ENCODE measurements around the gene TMEM239.
"Not testable (repeated sequence)": the region's sequence is repeated elsewhere in the genome, so short reads cannot be mapped to it uniquely, and the experiment has no call there.

Gene TMEM239

DNA sequence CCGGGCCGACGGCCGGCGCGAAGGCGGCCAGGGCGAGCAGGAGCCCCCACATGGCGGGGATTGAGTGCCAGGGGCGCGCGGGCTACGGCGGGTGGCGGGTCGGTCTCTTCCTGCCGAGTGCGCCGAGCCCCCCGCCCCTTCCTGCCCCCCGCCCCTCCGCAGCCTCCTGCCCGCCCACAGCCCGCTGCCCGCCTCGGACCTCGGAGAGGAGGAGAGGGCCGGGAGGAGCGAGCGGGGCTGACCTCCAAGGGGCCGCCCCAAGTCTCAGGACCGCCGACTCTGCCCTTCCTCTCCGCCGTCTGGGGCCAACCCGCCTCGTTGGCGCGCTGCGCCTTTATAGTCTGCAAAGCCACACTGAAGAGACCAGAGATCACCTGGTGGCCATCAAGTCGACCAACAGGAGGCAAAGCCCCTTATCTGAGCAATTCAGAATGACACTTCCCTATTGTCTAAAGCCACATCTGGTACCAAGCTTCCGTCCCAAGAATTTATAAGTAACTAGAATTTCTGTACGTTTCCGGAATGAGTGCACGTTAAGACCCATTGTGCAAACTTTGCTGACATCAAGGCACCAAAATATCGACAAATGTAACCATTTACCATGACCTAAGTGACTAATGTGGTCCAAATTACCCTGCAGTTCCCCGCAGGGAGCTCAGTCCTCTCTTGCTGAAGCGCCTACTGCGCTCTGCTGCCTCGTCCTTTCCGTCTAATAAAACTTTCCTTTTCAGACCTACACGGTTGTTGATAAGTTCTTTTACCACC, 15.5 kb upstream of the TMEM239 start, which contains the start of gene CPXM1:
TSS of gene CPXM1 (minus strand) at position 107 of the 765 bp plus-strand sequence. CDS start at position 52, 55 bp downstream.
- Histone ChIP-seq H3K9ac (ENCODE audit: low read depth, low read length) (peak within 1 kb of the TSS; percentile 82), H3K4me3 (ENCODE audit: low read length) (peak within 1 kb of the TSS; percentile 88), H3K9me3 (ENCODE audit: insufficient read depth, low read depth, low read length) (no peaks in the 10 kb centered on the region), H3K27ac (ENCODE audit: low read depth, low read length) (peak within 1 kb of the TSS; percentile 2; the same call in 1 of the 2 replicates), H3K36me3 (ENCODE audit: insufficient read depth, low read length) (peaks cover 29% of the 10 kb centered on the region), H3K27me3 (ENCODE audit: insufficient read depth, low read length) (peaks cover 54% of the 10 kb centered on the region), H3K4me1 (ENCODE audit: insufficient read depth, low read length) (peaks cover 13% of the 10 kb centered on the region)
- under 1% methylated on average over 47 of the region's 52 CpGs for WGBS

DNA sequence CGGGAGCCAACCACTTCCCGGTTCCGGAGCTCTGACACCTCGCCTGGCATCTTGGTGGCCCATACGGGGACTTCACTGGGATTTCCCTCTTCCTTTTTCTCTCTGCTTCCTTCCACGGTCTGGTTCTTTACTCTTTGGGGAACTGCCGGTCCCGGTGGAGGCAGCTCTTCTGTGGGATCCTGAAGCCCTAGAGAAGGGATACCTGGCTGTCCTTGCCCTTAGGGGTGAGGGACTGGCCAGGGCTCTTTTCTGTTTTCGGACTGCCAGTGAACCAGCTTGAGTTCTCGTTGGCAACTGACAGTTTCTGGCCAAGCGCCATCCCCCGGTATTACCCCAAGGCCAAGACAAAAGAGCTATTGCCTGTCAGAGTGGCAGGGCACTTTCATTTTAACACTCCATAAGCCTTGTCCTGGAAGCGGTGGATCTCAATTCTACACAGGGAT, 14.9 kb upstream of the TMEM239 start:
- Histone ChIP-seq H3K9me3 (ENCODE audit: insufficient read depth, low read depth, low read length) (no peaks in the 10 kb centered on the region), H3K9ac (ENCODE audit: low read depth, low read length) (no peak overlapping the region), H3K27me3 (ENCODE audit: insufficient read depth, low read length) (peaks cover 60% of the 10 kb centered on the region), H3K36me3 (ENCODE audit: insufficient read depth, low read length) (peaks cover 23% of the 10 kb centered on the region), H3K27ac (ENCODE audit: low read depth, low read length) (no peak overlapping the region), H3K4me3 (ENCODE audit: low read length) (peak overlapping the region; percentile 88), H3K4me1 (ENCODE audit: insufficient read depth, low read length) (peaks cover 19% of the 10 kb centered on the region)
- WGBS: 10% methylated on average over 13 of the region's 13 CpGs

DNA sequence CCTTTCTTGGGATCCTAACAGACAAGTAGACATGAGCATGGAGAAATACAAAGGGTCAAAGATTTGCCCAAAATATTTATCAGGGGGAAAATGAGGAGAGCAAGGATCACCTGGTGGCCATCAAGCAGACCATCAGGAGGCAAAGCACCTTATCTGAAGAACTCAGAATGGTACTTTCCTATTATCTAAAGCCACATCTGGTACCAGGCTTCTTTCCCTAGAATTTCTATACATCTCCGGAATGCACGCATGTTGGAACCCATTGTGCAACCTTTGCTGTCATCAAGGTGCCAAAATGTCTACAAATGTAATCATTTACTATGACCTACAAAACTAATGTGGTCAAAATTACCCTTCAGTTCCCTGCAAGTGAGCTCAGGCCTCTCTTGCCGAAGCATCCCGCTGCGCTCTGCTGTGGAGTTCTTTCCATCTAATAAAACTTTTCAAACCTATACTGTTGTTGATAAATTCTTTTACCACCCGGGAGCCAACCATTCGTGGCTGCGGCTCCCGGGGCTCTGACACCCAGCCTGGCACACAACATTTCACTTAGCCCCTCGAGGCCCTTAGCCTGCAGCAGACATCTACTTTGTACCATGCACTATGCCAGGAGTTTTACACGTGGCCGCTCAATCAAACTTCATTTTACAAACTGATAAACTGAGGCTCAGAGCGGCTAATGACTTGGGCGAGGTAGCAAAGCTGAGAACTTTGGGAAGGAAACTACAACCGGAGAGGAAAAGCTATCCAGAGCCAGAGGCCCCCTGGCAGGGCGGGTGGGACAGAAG, 11.9 kb upstream of the TMEM239 start:
- Histone ChIP-seq H3K4me1 (ENCODE audit: insufficient read depth, low read length) (peaks cover 17% of the 10 kb centered on the region), H3K36me3 (ENCODE audit: insufficient read depth, low read length) (no peaks in the 10 kb centered on the region), H3K9me3 (ENCODE audit: insufficient read depth, low read depth, low read length) (no peaks in the 10 kb centered on the region), H3K4me3 (ENCODE audit: low read length) (no peak overlapping the region), H3K27ac (ENCODE audit: low read depth, low read length) (no peak overlapping the region), H3K9ac (ENCODE audit: low read depth, low read length) (no peak overlapping the region), H3K27me3 (ENCODE audit: insufficient read depth, low read length) (peaks cover 77% of the 10 kb centered on the region)
- 65% methylated on average over 16 of the region's 16 CpGs for WGBS

DNA sequence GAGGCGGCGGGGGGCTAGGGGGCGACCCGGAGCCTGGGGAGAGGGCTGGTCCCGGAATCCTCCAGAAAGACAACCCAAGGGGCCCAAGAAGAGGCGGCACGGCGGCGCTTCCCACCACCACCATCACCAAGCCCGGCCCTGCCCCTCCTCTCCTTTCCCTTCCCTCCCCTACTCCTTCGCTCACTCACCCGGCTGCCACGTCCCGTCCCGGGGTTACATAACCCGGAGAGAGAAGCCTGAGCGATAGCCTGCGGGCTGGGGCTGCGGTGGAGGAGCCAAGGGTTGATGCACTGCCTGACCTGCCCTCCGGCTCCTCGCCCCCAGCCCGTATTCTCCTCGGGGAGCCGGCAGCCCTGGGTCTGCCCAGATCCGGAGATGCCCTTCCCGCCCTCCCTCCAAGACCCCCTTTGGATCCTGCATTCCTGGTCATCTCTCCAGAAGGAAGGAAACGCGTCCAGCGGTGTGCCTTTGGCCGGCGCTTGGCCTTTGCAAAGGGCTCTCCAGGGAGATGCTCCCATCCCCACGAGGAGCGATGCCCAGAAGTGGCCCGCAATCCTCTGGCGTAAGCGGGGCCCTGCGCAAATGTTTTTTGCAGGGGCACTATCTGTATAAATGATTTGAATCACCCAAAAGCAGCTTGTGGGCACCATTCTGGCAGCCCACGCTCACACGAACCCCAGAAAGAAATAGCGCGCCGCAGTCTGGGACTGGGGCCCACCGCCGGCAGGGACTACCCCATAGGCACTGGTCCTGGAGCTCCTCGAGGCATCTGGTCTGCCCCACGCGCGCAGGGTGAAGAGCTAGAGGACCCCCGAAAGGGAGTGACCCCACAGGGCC, 11.1 kb upstream of the TMEM239 start:
- H3K4me1 ChIP-seq (ENCODE audit: insufficient read depth, low read length): peaks cover 12% of the 10 kb centered on the region
- no peak overlapping the region for H3K9ac ChIP-seq (ENCODE audit: low read depth, low read length)
- peaks cover 76% of the 10 kb centered on the region for H3K27me3 ChIP-seq (ENCODE audit: insufficient read depth, low read length)
- H3K4me3 ChIP-seq (ENCODE audit: low read length): peak overlapping the region; percentile 31
- 23% methylated on average over 49 of the region's 49 CpGs for WGBS
- no peaks in the 10 kb centered on the region for H3K9me3 ChIP-seq (ENCODE audit: insufficient read depth, low read depth, low read length)
- H3K27ac ChIP-seq (ENCODE audit: low read depth, low read length): no peak overlapping the region
- H3K36me3 ChIP-seq (ENCODE audit: insufficient read depth, low read length): no peaks in the 10 kb centered on the region

DNA sequence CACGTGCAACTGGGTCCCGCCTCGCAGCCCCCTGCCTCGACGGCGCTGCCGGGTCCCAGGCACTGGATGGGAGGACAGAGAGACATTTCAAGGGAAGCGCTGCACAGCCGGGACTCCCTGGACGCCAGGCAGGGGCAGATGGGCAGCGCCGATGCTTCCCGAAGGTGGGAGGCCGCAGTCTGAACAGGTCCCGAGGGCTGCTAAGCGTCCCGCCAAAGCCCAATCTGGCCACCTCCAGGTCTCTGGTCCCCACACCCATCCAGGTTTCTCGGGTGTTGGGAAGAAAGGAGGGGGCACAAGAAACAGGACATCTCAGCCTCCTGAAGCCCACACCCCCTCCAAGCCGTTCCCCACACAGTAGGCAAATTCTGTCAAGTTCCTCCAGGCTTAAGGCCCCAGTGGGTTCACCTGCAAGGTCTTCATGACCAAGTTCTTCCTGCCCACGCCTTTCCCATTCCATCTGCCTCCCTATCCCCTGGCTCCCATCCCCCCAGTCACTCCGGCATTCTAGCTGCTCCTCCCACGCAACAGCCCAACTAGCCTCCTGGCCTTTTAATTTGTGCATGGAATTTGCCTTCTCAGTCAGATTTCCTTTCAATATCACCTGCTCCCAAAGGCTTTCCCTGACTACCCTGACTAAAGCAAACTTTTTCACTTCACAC, 10.3 kb upstream of the TMEM239 start:
- no peak overlapping the region for H3K27ac ChIP-seq (ENCODE audit: low read depth, low read length)
- WGBS: 54% methylated on average over 22 of the region's 22 CpGs
- no peaks in the 10 kb centered on the region for H3K36me3 ChIP-seq (ENCODE audit: insufficient read depth, low read length)
- H3K9ac ChIP-seq (ENCODE audit: low read depth, low read length): no peak overlapping the region
- peaks cover 12% of the 10 kb centered on the region for H3K4me1 ChIP-seq (ENCODE audit: insufficient read depth, low read length)
- peak overlapping the region; percentile 31; the same call in 1 of the 2 replicates for H3K4me3 ChIP-seq (ENCODE audit: low read length)
- H3K9me3 ChIP-seq (ENCODE audit: insufficient read depth, low read depth, low read length): no peaks in the 10 kb centered on the region
- H3K27me3 ChIP-seq (ENCODE audit: insufficient read depth, low read length): peaks cover 72% of the 10 kb centered on the region

DNA sequence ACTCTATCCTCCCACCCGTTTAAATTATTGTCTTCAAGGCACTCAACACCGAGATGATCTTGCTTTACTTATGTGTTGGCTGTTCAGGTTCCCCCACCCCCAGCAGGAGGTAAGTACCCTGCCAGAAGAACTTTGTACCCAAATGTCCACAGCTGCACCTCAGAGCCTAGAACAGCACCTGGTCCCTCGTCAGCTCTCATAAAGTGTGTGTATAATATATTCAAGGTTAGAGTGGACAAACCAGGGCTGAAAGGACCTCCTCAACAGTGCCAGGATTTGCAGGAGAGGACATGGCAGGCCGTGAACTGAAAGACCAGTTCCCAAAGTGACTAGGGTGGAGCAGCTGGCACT, 9.8 kb upstream of the TMEM239 start:
- Histone ChIP-seq H3K36me3 (ENCODE audit: insufficient read depth, low read length) (no peaks in the 10 kb centered on the region), H3K27ac (ENCODE audit: low read depth, low read length) (no peak overlapping the region), H3K4me3 (ENCODE audit: low read length) (no peak overlapping the region), H3K9me3 (ENCODE audit: insufficient read depth, low read depth, low read length) (no peaks in the 10 kb centered on the region), H3K4me1 (ENCODE audit: insufficient read depth, low read length) (peaks cover 10% of the 10 kb centered on the region), H3K9ac (ENCODE audit: low read depth, low read length) (no peak overlapping the region), H3K27me3 (ENCODE audit: insufficient read depth, low read length) (peaks cover 67% of the 10 kb centered on the region)
- WGBS: 66% methylated on average over 4 of the region's 4 CpGs

DNA sequence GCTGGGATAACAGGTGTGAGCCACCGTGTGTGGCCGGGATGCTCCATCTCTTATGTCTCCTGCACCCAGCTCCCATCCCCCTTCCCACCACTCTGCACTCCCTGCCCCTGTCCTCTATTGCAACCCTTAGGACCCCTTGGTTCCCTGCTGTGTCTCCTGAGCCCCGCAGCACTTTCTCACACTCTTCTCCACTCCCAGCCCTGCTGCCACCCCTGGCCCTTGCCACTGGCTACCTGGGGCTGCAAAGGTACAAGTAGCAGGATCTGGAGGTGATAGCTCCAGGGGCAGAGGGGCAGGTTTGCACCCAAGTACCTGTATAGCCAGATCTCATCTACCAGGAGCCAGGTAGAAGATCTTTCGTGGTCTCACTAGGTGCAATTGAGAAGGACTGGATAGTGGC, 9.1 kb upstream of the TMEM239 start:
- Histone ChIP-seq H3K27ac (ENCODE audit: low read depth, low read length) (no peak overlapping the region), H3K9ac (ENCODE audit: low read depth, low read length) (no peak overlapping the region), H3K36me3 (ENCODE audit: insufficient read depth, low read length) (no peaks in the 10 kb centered on the region), H3K4me3 (ENCODE audit: low read length) (no peak overlapping the region), H3K9me3 (ENCODE audit: insufficient read depth, low read depth, low read length) (no peaks in the 10 kb centered on the region), H3K4me1 (ENCODE audit: insufficient read depth, low read length) (peaks cover 8% of the 10 kb centered on the region), H3K27me3 (ENCODE audit: insufficient read depth, low read length) (peaks cover 60% of the 10 kb centered on the region)
- 90% methylated on average over 4 of the region's 4 CpGs for WGBS

DNA sequence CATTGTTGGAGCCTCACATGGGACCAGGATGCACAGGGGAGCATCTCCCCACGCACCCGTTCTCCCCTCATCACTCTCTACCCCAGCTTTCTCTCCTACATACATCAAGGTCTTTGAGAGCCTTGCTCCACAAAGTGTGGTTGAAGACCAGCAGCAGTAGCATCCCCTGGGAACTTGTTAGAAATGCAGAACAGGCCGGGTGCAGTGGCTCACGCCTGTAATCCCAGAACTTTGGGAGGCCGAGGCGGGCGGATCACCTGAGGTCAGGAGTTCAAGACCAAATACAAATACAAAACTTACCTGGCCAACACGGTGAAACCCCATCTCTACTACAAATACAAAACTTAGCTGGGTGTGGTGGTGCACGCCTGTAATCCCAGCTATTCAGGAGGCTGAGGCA, 8.2 kb upstream of the TMEM239 start:
- H3K27me3 ChIP-seq (ENCODE audit: insufficient read depth, low read length): peaks cover 51% of the 10 kb centered on the region
- not testable (repeated sequence) for H3K36me3 ChIP-seq (ENCODE audit: insufficient read depth, low read length); H3K27ac ChIP-seq (ENCODE audit: low read depth, low read length); H3K4me3 ChIP-seq (ENCODE audit: low read length); H3K9me3 ChIP-seq (ENCODE audit: insufficient read depth, low read depth, low read length); H3K9ac ChIP-seq (ENCODE audit: low read depth, low read length); H3K4me1 ChIP-seq (ENCODE audit: insufficient read depth, low read length)
- WGBS: 90% methylated on average over 8 of the region's 9 CpGs

DNA sequence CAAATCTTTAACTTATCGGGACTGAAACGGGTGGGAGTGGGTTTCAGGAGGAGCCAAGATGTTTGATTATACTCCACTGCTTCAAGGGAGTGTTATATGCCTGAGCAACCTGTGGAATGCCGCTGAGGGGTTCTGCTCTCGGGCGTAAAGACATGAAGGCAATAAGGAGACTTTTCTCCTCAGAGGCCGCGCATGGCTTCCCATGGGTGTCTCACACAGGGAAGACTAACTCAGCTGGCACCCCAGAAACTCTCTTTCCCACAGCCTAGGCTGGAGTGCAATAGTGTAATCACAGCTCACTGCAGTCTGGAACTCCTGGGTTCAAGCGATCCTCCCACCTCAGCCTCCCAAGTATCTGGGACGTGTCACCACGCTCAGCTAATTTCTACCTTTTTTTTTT, 6.5 kb upstream of the TMEM239 start:
- no peak overlapping the region for H3K27ac ChIP-seq (ENCODE audit: low read depth, low read length)
- H3K9ac ChIP-seq (ENCODE audit: low read depth, low read length): no peak overlapping the region
- no peaks in the 10 kb centered on the region for H3K9me3 ChIP-seq (ENCODE audit: insufficient read depth, low read depth, low read length)
- H3K36me3 ChIP-seq (ENCODE audit: insufficient read depth, low read length): no peaks in the 10 kb centered on the region
- no peak overlapping the region for H3K4me3 ChIP-seq (ENCODE audit: low read length)
- H3K4me1 ChIP-seq (ENCODE audit: insufficient read depth, low read length): peaks cover 8% of the 10 kb centered on the region
- H3K27me3 ChIP-seq (ENCODE audit: insufficient read depth, low read length): peaks cover 33% of the 10 kb centered on the region
- 95% methylated on average over 10 of the region's 10 CpGs for WGBS

DNA sequence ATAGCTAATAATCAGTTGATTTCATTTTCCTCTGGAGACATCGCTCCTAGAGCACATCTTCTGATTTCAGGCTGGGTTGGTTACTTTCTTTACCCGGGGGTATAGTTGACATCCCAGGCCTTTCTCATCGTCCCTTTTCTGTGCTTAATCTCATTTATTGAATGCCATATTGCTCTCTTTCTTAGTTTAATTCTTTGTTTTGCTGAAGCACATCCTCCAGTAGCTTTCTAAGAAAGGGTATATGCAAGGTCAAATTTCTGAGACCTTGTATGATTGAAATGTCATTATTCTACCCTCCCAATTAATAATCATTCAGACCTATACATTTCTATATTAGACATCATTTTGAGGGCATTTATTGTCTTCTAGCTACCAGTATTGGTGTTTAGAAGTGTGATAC, 4.0 kb upstream of the TMEM239 start:
- no peaks in the 10 kb centered on the region for H3K36me3 ChIP-seq (ENCODE audit: insufficient read depth, low read length)
- H3K27me3 ChIP-seq (ENCODE audit: insufficient read depth, low read length): peaks cover 8% of the 10 kb centered on the region
- no peaks in the 10 kb centered on the region for H3K4me1 ChIP-seq (ENCODE audit: insufficient read depth, low read length)
- H3K27ac ChIP-seq (ENCODE audit: low read depth, low read length): no peak overlapping the region
- WGBS: 79% methylated on average over 3 of the region's 3 CpGs
- no peak overlapping the region for H3K9ac ChIP-seq (ENCODE audit: low read depth, low read length)
- no peak overlapping the region for H3K4me3 ChIP-seq (ENCODE audit: low read length)
- no peaks in the 10 kb centered on the region for H3K9me3 ChIP-seq (ENCODE audit: insufficient read depth, low read depth, low read length)
